Peyer's patch (tissue), 4 donors: ENCODE measurements around the gene DNAJA4.

Experiments used
- POLR2A ChIP-seq, 2 donors: fragments of 450-650 bp; IDR thresholded peaks; one replicate each; pipeline ENCODE4 v1.5.1; 2017; ENCODE audit warnings: antibody characterized with exemption in 2 of 2, mild to moderate bottlenecking in 2 of 2, moderate library complexity in 2 of 2
- TF ChIP-seq, protein P1 (sequence below), 6 experiments: fragments of 450-650 bp in 4 of 6; fragments of 200-600 bp in 2 of 6; sonication (generic) in 1 of 6; IDR thresholded peaks; one replicate each; pipeline ENCODE4 v1.5.1; 2017 to 2019; ENCODE audit warnings: antibody characterized with exemption in 6 of 6, mild to moderate bottlenecking in 3 of 6, moderate library complexity in 1 of 6

DNA sequence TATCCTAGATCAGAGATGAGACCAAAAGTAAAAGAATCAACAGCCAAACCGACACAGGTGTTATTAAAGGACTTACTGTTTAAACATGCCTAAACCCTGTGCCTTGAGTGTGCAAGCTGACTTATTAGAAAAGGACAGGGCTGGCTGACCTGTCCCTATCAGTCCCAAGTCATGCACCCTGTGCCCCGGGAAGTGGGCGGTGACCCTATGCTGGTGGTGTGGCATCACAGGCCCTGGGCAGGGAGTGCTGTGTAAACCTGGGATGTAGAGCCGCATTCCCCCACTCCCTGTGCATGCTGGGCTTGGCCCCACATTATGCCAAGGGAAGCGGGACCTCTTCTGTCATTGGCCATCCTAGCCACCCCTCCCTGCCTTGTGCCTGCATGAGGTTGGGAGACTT is 10.6 kb downstream of the DNAJA4 start:
- TF ChIP-seq, protein P1, sequence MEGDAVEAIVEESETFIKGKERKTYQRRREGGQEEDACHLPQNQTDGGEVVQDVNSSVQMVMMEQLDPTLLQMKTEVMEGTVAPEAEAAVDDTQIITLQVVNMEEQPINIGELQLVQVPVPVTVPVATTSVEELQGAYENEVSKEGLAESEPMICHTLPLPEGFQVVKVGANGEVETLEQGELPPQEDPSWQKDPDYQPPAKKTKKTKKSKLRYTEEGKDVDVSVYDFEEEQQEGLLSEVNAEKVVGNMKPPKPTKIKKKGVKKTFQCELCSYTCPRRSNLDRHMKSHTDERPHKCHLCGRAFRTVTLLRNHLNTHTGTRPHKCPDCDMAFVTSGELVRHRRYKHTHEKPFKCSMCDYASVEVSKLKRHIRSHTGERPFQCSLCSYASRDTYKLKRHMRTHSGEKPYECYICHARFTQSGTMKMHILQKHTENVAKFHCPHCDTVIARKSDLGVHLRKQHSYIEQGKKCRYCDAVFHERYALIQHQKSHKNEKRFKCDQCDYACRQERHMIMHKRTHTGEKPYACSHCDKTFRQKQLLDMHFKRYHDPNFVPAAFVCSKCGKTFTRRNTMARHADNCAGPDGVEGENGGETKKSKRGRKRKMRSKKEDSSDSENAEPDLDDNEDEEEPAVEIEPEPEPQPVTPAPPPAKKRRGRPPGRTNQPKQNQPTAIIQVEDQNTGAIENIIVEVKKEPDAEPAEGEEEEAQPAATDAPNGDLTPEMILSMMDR (IDR thresholded peaks at IDR 0.05), result no peak
- TF ChIP-seq POLR2A (IDR thresholded peaks at IDR 0.05), result no peak
